GM19452 (cell line): ENCODE data around the gene NKX1-1.
"Not testable (repeated sequence)": the region's sequence is repeated elsewhere in the genome, so short reads cannot be mapped to it uniquely, and the experiment has no call there.

Experiments
- ATAC-seq: cut with Tn5 transposase; IDR thresholded peaks from one replicate; pipeline ENCODE4 v1.9.1; 2021; ENCODE audit not compliant: unreplicated experiment

The NKX1-1 gene

DNA sequence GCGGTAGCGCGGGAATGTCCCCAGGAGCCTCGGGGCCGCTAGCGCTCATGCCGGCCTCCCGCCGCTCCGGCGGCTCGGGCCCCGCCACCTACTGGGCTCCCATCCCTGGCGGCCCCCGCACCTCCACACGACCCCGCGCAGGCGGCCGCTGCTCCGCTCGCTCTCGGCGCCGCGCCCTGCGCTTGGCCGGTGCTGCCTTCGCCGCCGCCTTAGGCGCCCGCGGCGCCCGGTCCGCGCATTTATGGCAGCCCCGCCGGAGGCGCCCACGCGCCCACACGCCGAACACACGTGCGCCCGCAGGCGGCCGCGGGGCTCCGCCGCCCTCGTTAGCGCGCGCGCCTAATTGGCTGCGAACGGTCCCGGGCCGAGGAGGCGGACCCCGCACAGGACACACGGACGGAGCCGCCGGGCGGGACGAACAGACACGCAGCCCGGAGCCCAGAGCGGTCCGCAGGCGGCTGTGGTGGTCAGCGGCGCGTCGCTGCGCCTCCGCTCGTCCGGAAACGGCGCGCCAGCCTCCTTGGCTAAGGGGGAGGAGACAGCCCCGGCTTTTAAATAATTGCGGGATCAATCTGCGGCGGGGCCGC lies at the start of gene NKX1-1:
Gene NKX1-1 (minus strand): TSS at position 49 of the 587 bp plus-strand sequence. CDS start 0 bp downstream, at position 49.
- no peak for ATAC-seq

DNA sequence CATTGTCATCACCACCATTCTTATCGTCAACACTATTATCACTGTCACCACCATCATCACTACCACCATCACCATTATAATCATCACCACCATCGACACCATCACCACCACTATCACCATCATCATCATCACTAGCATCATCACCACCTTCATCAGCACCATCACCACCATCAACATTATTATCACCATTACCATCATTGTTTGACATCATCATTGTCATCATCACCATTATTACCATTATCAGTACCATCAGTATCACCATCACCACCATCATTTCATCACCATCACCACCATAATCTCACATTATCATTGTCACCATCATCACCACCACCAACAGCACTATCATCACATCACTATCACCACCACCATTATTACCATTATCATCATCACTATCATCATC lies 47.5 kb upstream of the NKX1-1 start:
- ATAC-seq, result no peak

DNA sequence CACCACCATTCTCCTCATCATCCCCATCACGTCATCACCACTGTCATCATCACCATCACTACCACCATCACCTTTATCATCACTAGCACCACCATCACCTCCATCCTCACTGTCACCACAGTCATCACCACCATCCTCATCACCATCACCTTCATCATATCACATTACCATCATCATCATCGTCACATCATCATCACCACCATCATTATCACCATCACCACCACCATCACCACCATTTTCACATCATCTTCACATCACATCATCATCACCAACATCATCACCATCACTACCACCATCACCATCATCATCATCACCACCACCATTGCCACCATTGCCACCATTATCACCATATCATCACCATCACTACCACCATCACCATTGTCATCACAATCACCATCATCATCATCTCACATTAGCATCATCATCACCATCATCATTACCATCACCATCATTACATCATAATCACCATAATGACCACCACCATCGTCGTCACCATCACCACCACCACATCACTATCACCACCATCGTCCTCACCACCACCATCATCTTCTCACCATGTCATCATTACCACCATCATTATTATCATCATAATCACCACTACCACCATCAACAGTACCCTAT lies 46.3 kb upstream of the NKX1-1 start:
- ATAC-seq, result no peak

DNA sequence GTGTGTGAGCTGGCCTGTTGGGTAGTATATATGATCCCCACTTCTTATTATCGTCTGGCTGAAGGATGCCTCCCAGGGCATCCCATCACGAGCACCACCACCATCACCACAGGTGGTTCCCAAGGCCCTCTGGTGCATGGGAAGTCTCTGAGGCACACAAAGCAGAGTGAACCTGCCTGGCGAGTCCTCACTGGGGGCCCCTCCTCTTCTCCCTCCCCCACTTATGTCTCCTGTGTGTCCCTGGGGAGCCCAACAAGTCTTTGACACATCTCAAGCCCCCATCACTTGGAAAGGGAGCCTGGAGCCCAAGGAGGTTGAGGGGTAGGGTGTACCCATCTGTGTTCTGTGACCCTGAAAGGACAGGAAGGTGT lies 45.5 kb upstream of the NKX1-1 start:
- no peak for ATAC-seq

DNA sequence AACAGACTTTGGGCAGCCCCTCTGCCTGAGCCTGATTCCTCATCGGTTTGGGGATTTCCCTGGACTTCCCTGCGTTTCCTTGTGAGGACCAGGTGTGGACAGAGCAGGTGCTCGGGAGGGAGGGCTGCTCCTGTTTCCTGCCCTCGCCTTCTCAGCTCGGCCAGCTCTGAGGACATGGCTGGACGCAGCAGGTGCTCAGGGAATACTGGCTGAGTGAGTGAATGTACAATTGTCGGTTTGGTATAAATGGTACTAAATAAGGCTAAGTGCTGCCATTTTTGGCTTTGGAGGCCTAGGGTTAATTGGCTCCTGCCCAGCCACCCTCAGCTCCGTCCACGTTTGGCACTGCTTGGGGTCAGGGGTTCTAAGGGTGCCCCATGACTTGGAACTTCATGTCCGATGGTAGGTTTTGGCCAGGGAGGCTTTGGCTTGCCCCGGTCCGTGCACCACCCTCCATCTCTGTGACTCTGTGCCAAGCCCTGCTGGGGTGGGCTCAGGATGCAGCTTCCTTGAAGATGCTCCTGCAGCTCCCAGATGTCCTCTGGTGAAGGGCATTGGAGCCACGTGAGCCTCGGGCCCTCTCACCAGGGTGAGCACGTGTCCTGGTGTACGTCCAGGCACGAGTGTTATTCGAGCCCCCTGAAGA lies 45.0 kb upstream of the NKX1-1 start:
- no peak for ATAC-seq

DNA sequence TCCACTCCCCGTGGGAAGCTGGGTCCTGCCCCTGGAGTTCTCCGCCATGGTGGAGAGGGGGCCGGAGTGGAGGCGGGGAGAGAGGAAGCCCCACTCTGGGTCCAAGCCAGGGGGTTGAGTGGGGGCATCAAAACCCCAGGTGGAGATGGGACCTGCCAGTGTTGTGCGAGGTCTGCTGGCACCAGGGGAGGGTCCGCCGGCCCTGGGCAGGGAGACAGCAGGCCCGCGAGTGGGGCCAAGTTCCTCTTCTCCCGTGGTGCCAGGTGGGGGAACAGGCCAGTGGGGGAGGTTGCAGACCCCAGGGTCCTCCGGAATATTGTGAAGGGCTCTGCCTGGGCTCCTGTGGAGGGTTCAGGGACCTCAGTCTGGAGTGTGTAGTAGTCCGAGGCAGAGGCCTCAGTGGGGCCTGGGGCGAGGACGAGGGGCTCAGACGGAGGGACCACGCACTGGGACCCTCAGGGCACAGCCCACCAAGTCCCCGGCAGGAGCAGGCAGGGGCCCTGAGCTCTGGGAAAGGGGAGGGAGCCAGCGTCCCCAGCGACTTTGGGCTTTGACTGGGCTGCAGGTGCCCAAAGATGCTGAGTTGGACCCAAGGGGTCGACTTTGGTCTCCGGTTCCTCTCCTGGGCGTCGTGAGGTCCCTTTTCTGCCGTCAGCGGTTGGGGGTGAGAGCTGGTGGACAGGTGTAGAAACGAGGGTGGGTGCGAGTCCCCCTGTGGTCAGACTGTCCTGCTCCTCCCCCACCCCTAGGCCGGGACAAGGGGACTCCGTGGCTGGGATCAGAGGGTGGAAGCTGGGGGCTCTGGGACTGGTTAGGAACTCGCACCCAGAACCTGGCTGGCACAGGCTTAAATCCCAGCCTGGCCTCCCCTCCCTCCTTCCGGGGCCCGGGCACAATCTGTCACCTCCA lies 43.8 kb upstream of the NKX1-1 start:
- ATAC-seq, result no peak

DNA sequence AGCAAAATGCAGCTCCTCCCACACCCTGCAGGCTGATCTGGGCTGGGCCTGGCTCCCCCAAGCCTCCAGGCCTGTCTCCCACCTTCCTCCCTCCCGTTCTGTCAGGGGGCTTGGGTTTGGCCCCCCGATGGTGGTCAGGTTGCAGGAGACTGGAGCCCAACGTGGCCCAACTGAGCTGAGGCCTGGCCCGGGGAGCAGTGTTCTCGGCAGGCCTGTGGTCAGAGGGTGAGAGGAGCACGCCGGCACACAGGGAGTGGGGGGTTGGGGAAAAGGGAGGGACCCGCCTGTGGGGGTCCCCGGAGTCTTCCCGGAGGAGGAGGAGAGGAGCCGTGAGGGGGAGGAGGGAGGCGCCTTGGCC lies 43.2 kb upstream of the NKX1-1 start:
- ATAC-seq, result no peak

DNA sequence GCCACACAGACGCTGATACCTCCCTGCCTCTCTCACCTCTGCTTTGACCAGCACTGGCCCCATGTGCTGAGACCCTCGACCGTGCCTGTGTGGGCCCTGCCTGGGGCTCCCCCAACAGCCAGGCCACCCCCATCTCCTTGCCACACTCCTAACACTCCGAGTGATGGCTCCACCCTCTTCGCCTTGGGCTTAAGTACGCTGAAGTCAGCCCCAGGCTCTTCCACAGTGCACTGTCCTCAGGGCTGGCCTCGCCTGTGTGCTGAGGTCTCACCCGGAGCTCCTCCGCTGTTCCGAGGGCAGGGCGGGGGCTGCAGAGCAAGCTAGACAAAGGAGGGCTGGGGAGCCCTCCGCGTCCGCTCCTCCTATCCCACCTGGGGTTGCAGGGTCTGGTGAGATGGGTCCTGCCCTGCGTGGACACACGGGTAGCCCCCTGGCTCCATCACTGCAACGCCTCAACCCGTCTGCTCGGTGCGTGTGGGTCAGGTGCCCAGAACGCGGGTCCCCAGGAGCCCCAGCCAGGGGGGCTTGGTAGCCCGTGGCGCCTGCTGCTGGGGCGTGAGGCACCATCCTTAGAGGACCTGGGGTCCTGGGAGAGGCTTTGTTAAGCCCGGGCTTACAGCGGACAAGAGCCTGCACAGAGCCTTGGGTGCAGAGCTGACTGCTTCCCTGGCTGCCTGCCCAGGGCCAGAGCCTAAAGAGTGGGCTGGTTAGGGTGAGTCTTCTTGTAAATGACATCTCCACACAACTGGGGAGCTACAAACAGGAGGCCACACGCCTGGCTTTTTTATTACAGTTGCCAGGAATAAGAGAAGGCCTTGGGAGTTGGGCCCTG lies 42.6 kb upstream of the NKX1-1 start:
- no peak for ATAC-seq

DNA sequence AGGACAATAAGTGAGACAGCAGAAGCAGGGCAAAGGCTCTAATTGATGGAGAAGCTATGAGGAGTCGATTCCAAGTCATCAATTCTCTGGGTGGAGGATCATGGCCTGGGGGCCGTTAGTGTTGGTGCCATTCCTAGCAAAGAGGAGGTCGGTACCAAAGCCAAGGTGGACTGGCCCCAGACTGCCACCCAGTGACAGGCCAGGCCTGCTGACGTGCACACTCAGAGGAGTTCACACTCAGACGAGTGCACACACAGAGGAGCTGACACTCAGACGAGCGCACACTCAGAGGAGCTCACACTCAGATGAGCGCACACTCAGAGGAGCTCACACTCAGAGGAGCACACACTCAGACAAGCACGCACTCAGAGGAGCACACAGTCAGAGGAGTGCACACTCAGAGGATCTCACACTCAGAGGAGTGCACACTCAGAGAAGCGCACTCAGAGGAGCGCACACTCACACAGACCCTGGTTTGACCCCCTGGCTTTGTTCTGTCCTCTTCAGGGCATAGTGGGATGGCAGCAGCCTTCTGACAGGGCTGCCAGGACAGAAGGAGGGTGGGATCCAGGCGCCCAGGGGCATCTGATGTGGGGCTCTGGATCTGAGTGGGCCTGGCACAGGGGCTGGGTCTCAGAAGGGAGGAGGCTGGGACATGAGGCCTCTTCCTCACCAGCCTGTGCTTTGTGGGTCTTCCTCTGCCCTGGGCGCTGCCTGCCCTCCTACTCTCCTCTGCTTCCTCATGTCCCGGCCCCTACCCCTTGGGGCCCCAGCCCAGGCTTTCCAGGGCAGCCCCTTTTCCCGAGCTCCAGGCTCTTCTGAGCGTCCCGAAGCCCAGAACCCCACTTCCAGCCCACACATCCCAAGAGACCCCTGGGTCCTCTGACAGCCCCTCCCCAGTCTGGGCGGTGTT lies 41.7 kb upstream of the NKX1-1 start:
- no peak for ATAC-seq

DNA sequence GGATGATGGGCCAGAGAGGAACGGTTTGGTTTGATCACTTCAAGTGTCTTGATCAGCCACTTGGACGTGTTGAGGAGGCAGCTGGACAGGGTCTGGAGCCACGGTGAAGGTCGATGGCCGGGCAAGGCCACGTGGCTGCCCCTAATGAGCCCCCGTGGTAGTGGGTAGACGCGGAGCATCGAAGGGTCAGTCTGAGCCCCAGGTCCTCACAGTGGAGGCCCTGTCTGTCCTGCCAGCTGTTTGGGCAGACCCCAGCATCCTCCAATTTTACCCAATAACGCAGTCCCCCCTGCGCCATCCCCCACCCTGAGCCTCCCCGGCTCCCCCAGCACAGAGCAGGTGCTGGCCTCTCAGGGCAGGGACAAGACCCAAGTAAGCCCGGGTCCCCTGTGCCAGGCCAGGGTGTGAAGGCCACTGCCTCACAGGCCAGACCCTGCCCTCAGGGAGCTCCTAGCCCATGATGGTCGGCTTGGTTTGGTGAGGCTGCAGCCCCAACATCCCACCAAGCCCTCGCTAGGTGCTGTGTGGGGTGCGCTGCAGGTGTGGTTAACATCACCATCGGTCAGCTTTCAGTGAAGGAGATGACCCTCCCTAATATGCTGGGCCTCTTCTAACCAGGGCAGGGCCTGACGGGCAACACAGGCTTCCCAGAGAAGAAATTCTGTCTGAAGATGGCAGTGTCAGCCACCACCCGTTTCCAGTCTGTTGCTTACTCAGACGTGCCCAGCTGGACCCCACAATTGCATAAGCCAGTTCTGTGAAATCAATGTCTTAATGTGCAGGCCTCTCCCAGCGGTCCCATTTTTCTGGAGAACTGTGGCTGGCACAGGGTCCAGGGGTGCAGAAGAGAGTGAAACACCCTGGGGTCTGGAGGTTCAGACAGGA lies 40.5 kb upstream of the NKX1-1 start:
- no peak for ATAC-seq

DNA sequence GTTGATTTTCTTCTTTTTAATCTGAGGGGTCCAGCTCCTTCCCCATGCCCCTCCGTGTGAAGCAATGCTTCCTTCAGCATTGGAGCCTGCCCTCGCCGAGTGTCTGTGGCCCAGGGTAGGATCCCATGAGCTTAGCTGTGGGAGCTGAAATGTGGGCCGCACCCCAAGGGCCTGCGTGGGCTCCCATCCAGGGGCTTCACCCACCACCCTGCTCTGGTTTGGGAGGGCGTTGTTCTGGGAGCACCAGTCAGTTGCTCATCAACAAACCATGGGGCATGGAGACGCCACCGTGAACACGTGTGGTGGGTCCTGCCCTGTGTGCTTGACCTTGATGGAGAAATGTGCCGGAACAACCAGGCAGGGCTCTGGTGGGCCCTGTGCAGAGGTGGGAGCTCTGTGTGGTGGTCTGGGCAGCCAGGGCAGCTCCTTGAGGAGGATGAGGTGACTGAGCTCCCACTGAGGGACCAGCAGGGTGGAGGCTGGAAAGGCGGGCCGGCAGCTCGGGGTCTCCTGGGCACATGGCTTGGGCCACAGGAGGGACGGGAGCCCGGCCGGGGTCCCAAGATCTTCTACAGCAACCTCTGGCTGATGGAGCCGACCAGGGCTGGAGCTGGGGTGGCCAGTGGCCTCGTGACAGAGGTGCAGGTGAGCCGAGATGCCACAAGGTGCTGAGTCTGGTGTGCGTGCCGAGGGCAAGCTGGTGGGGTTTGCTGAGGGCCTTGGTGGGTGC lies 39.6 kb upstream of the NKX1-1 start:
- no peak for ATAC-seq

DNA sequence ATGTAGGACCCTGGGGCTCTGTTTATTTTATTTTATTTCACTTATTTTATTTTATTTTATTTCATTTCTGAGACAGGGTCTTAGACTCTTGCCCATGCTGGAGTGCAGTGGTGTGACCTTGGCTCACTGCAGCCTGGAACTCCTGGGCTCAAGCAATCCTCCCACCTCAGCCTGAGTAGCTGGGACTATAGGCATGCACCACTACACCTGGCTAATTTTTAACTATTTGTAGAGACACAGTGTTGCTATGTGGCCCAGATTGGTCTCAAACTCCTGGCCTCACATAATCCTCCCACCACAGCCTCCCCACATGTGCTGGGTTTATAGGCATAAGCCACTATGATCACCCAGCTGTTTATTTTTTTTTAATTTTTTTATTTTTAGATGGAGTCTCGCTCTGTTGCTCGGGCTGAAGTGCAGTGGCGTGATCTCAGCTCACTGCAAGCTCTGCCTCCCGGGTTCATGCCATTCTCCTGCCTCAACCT lies 37.5 kb upstream of the NKX1-1 start:
- ATAC-seq, result not testable (repeated sequence)

DNA sequence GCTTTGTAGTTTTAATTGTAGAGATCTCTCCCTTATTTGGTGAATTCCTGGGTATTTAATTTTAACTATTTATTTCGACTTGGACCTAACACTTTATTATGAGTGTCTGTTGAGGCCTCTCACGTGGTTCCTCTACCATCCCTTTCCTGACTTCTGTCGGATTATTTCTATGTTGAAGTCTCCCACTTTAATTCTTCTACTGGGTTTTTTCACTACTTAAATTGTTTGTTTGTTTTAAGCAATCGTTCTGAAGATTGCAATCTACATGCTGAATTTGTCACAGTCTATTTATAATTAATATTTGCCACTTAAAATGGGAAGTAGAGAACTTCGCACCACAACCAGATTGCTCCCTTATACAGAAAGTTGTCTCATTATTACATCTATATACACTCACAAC lies 20.8 kb upstream of the NKX1-1 start:
- ATAC-seq, result no peak

DNA sequence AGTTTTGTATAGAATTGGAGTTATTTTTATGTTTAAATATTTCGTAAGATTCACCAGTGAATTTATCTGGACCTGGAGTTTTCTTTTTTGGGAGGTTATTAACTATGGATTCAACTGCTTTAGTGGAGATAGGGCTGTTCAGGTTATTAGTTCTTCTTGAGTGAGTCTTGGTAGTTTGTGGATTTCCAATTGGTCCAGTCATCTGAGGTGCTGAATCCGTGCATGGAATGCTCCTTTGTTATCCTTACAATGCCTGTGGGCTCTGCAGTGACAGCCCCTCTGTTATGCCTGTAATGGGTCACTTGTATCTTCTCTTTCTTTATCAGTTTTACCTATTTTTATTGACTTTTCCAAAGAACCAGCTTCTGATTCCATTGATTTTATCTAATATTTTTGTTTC lies 15.4 kb upstream of the NKX1-1 start:
- ATAC-seq, result no peak

DNA sequence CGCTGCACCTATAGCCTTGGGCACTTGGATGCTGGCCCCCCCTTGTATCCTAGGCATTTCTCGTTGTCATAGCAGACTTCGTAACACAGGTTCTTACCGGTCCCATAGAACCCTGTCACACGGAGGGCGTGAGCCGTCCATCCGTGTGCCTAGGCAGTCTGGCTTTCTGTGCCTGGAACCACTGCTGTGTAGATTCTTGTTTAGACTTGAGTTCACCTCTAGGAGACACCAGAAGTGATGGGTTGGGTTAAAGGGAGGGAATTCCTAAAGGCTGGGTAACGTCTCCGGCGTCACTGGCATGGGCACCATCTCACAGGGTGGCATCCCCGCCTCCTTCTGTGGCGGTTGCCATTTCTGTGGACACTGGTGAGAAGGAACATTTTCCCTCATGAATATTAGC lies 13.5 kb upstream of the NKX1-1 start:
- no peak for ATAC-seq

DNA sequence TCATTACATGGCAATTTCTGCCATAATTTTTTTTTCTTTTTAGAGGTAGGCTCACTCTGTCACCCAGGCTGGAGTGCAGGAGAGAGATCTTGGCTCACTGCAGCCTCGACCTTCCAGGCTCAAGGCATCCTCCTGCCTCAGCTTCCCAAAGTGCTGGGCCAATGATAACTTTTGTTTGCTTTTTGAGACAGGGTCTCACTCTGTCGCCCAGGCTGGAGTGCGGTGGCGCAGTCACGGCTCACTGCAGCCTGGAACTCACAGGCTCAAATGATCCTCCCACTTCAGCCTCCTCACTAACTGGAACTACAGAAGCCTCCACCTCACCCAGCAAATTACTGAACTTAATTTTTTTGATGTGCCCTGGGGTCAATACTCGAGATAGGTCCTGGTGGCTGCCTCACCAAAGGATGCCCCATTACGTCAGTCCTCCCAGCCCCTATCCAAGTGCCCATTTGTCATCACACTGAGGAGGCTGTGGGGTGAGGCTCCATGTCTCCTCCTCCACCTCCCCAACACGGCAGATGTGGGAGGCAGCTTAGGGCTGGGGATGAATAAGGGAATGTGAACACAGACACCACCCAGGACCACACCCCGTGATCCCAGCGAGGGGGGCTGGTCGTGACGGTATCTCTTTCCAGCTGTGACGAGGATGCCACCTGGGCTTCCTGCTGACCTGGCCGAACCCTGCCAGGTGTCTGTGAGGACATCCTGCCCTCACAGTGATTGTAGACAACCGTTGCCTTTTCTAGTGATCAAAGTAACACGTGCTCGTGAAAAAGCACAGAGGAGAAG lies 12.4 kb upstream of the NKX1-1 start:
- ATAC-seq, result no peak
